NCI-H2081 treated with DMSO at 0.1 percent for 48 hours (cell line): ENCODE data around the gene P2RY14.
"Not testable (repeated sequence)": the region's sequence is repeated elsewhere in the genome, so short reads cannot be mapped to it uniquely, and the experiment has no call there.

Experiments
- DNase-seq: peaks from one replicate; lab custom pipeline; 2025; lab: John Stamatoyannopoulos, UW

The P2RY14 gene

DNA sequence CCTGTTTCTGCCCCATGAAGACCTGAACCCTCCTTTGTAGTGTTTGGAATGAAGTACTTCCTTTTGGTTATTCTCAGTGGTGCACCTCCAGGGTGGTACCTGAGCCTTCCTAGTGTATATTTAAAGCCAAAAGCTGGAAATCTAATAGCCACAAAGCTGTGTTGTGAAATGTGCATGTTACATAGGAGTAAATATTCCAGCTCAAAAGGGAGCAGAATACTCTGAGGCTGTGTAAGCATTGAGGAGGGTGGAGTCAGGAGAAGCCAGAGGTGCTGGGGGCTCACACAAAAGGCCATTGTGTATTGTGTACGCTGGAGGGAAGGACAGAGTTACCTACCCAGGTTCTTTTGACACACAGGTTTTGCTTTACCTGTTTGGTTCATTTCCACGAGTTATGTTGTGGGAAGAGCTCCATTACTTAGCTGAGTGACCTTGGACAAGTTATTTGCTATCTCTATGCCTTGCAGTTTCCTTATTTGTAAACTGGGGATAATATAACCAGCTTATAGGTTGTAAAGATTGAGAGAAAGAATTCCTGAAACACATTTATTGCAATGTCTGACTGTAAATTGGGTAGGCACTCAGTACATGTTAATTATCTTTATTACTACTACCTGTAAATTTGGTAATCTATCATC is 100.0 kb downstream of the P2RY14 start:
- no peak for DNase-seq

GRCh38 chr3:151175952-151176351 is 102.4 kb downstream of the P2RY14 start:
- DNase-seq: no peak

- no peak for DNase-seq
These were observed 104.0 kb downstream of the P2RY14 start for GRCh38 chr3:151174351-151174750.

GRCh38 chr3:151171145-151171757 is 107.1 kb downstream of the P2RY14 start:
- DNase-seq: no peak

GRCh38 chr3:151169948-151170679 is 108.2 kb downstream of the P2RY14 start:
- DNase-seq: not testable (repeated sequence)

GRCh38 chr3:151169262-151169947 is 108.9 kb downstream of the P2RY14 start:
- DNase-seq: no peak

- peak; percentile 49 for DNase-seq
These were observed 109.9 kb downstream of the P2RY14 start for GRCh38 chr3:151168269-151169094.

GRCh38 chr3:151166161-151166560 is 112.2 kb downstream of the P2RY14 start:
- no peak for DNase-seq

DNA sequence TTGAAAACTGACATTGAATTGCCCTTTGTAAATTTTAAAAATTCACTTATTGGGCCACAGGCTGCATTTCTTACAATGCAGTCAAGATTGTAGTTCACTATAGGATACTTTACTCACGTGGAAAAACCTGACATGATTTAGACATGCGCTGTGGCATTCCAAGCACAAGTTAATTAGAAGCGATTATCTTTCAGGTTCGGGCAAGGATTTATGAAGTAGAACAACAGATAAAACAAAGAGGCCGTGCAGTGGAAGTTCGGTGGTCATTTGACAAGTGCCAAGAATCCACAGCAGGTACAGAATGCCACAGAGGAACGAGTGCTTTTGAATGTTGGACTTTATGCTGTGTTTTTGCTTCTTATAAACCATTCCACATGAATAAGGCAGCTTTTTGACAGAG is 113.1 kb downstream of the P2RY14 start:
- DNase-seq: no peak
